Measurements from ENCODE around the gene PTPN4. TPM values are rescaled to one million over a fixed set of nuclear protein-coding genes. Genes with fewer than 3 reads are reported as not detected.

Gene PTPN4
- total and polyA plus RNA-seq, 9 of the 15 experiments (the other 6 are each of a cell fraction or from before 2014, with no cell fraction given), result 5.0 to 32.8 (median 27.3) TPM

- TF ChIP-seq SREBF2 (CRISPR knock-in tag; IDR thresholded peaks at IDR 0.05), result no peak
- TF ChIP-seq ATF7 (IDR thresholded peaks at IDR 0.05), result peak; percentile 93
- no peak for TF ChIP-seq ZNF699 (CRISPR knock-in tag; IDR thresholded peaks at IDR 0.05; ENCODE audit: insufficient replicate concordance)
- TF ChIP-seq EHMT2 (IDR thresholded peaks at IDR 0.05), result no peak
- TF ChIP-seq ATF4 (CRISPR knock-in tag; IDR thresholded peaks at IDR 0.05), result no peak
- TF ChIP-seq HLTF (IDR thresholded peaks at IDR 0.05), result peak; percentile 89
- peak; percentile 29 for TF ChIP-seq BRD9 (IDR thresholded peaks at IDR 0.05; ENCODE audit: low read depth, partially characterized antibody)
- no peak for TF ChIP-seq ERF (CRISPR knock-in tag; IDR thresholded peaks at IDR 0.05)
- TF ChIP-seq BRF1 (IDR thresholded peaks at IDR 0.05; ENCODE audit: borderline replicate concordance, extremely low read depth, insufficient read length), result no peak
- TF ChIP-seq USF1 (CRISPR knock-in tag; IDR thresholded peaks at IDR 0.05), result no peak
- TF ChIP-seq E2F3 (CRISPR knock-in tag; IDR thresholded peaks at IDR 0.05), result no peak
- TF ChIP-seq ZSCAN32 (CRISPR knock-in tag; IDR thresholded peaks at IDR 0.05), result no peak
- no peak for TF ChIP-seq SRSF7 (optimal IDR thresholded peaks at IDR 0.05; ENCODE audit: low read depth, low read length)
- TF ChIP-seq PCBP1 (IDR thresholded peaks at IDR 0.05; ENCODE audit: low read depth, low read length, poor library complexity, severe bottlenecking), result peak; percentile 93
- TF ChIP-seq TCF15 (CRISPR knock-in tag; IDR thresholded peaks at IDR 0.05), result no peak
- TF ChIP-seq HCFC1 (IDR thresholded peaks at IDR 0.05; ENCODE audit: low read depth, low read length), result peak; percentile 58; the same call in 1 of the 2 replicates
- 0 out of 2 replicates have a peak, but pooled peaks have one; percentile 28 for TF ChIP-seq NFE2 (IDR thresholded peaks at IDR 0.05; ENCODE audit: low read depth)
- TF ChIP-seq SAP30 (IDR thresholded peaks at IDR 0.05; ENCODE audit: borderline replicate concordance, insufficient read depth, low read depth, low read length, poor library complexity, severe bottlenecking), result no peak
- TF ChIP-seq HMGXB4 (CRISPR knock-in tag; IDR thresholded peaks at IDR 0.05), result no peak
- TF ChIP-seq TSC22D4 (tag; IDR thresholded peaks at IDR 0.05), result no peak
- TF ChIP-seq MNT (conservative IDR thresholded peaks at IDR 0.05), result peak in 1 of 2 experiments; percentile 77
- TF ChIP-seq RFX7 (CRISPR knock-in tag; IDR thresholded peaks at IDR 0.05), result no peak
- no peak for TF ChIP-seq NCOA4 (IDR thresholded peaks at IDR 0.05; ENCODE audit: partially characterized antibody)
- no peak for TF ChIP-seq RAD51 (IDR thresholded peaks at IDR 0.05; ENCODE audit: borderline replicate concordance, low read depth)
Measured at GRCh38 chr2:119759451-119760236, at the start of gene PTPN4 (continued).

All from K562 (cell line).